Activated CD4-positive, alpha-beta T cell treated with anti-CD3 and anti-CD28 coated beads for 1 hour (primary cell): ENCODE data around the gene CYSLTR1.
A peak's percentile ranks its signal among the peaks of the same experiment; 100 is the strongest.
"Not testable (repeated sequence)": the region's sequence is repeated elsewhere in the genome, so short reads cannot be mapped to it uniquely, and the experiment has no call there.

Experiments used
- DNase-seq: peaks from one replicate; pipeline ENCODE4 v3.0.0-alpha.2; 2020

Gene CYSLTR1, protein sequence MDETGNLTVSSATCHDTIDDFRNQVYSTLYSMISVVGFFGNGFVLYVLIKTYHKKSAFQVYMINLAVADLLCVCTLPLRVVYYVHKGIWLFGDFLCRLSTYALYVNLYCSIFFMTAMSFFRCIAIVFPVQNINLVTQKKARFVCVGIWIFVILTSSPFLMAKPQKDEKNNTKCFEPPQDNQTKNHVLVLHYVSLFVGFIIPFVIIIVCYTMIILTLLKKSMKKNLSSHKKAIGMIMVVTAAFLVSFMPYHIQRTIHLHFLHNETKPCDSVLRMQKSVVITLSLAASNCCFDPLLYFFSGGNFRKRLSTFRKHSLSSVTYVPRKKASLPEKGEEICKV

GRCh38 chrX:78327370-78328086 is at the start of gene CYSLTR1:
Gene CYSLTR1 (minus strand): TSS chrX:78327611. CDS start chrX:78273746, 53,865 bp downstream.
- no peak for DNase-seq

- no peak for DNase-seq
These were observed 49.8 kb upstream of the CYSLTR1 start for GRCh38 chrX:78377186-78377585.

GRCh38 chrX:78375894-78376293 is 48.5 kb upstream of the CYSLTR1 start:
- DNase-seq = no peak

DNA sequence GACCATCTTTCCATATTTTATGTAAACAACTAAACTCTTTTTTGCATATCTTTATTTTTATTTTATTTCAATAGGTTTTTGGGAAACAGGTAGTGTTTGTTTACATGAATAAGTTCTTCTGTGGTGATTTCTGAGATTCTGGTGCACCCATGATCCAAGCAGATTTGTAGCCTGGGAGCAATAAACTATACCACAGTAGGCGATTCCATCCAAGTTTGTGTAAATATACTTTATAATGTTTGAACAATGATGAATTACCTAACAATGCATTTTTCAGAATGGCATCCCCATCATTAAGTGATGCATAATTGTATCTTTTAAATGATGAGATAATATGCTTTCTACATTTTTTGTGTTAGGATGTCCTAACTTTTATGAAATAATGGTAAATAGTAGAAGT is 39.2 kb upstream of the CYSLTR1 start:
- DNase-seq = no peak

DNA sequence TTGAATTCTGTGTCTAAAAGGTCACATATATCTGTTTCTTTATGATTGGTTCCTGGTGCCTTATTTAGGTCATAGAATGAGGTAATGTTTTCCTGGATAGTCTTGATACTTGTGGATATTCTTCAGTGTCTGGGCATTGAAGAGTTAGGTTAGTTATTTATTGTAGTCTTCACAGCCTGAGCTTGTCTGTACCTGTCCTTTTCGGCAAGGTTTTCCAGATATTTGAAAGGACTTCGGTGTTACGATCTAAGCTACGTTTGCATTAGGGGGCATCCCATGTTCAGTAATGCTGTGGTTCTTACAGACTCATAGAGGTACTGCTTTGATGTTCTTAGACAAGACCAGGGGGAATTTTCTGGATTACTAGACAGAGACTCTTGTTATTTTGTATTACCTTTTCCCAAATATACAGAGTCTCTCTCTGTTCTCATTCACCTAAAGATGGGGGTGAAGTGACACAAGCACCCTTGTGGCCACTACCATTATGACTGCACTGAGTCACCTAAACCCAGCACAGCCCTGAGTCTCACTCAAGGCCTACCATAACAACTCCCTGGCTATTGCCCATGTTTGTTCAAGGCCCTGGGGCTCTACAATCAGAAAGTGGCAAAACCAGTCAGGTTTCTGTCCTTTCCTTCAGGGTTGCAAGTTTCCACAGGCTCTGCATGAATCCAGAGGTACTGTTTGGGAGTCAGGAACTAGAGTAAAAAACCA is 30.1 kb upstream of the CYSLTR1 start:
- DNase-seq = no peak

DNA sequence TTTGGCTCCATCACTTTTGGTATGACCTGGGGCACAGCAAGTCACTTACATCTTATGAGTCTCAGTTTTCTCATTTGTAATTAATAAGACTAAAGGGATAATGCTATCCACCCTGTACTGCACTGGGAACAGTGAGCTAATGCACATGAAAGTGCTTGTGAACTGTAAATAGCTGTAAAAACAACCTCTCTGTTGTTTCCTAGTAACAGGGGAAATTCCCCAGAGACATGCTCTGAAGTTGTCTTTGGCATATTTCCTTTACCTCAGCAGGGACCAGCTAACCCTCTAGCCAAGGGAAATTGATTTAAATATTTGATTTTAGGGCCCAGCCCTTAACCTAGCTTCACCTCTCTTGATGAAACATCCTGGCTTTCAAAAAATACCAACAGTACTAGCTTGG is 6.1 kb upstream of the CYSLTR1 start:
- no peak for DNase-seq

DNA sequence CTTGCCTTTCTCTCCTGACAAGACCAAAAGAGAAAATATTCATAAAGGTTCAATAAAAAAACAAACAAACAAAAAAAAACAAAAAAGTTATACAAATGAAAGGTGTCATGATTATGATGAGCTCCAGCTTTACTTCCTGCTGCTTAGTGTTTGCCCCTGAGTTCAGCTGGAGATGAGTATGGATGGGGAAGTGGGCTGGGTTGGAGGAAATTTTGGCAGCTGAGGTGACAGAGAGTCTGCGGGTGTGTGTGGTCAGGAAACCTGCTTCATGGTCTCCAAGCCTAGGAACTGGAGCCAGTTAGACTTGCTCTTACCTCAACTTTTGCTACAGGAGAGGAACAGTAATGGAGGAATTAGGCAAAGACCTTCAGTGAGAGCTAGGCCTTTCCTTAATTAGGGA is 4.3 kb upstream of the CYSLTR1 start:
- no peak for DNase-seq

GRCh38 chrX:78330540-78330939 is 3.1 kb upstream of the CYSLTR1 start:
- no peak for DNase-seq

DNA sequence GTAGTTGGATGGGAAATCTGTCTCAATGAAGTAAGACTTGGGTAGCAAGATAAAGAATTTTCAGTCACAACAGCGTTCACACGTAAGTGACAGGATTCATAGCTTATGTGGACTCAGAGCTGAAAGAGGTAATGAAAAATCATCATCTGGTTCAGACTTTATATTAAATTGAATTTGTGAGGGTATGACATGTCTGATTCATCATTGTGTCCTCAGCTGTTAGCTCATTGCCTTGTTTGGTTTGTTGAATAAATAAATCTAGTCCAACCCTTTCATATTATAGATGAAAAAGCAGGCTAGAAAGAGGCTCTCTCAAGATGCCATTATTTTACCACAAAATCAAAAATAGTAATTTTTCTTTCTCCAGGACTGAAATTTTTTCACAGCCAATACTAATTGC is 2.7 kb upstream of the CYSLTR1 start:
- DNase-seq = no peak

- no peak for DNase-seq
These were observed 2.1 kb upstream of the CYSLTR1 start for GRCh38 chrX:78329486-78329885.

- no peak for DNase-seq
These were observed 1.0 kb downstream of the CYSLTR1 start for GRCh38 chrX:78326401-78326800.

- no peak for DNase-seq
These were observed 4.5 kb downstream of the CYSLTR1 start for GRCh38 chrX:78322863-78323262.

DNA sequence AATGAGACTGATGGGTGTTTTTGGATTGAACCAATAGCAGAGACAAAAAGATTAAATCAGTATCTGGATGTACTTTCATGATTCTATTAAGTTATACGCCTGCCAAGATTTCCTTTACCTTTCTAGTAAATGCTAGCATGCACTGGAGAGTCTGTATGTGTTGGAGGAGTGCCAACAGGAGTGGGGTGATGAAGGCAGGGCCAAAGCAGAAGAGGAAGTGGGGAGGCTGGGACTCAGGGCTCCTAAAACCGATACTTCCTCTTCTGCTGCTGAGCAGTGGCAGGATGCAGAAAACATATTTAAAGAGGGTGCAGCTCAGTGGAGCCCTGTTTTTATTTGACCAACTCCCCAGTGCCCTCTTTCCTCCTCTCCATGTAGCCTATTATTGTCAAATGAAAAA is 5.6 kb downstream of the CYSLTR1 start:
- DNase-seq = peak; percentile 15

DNA sequence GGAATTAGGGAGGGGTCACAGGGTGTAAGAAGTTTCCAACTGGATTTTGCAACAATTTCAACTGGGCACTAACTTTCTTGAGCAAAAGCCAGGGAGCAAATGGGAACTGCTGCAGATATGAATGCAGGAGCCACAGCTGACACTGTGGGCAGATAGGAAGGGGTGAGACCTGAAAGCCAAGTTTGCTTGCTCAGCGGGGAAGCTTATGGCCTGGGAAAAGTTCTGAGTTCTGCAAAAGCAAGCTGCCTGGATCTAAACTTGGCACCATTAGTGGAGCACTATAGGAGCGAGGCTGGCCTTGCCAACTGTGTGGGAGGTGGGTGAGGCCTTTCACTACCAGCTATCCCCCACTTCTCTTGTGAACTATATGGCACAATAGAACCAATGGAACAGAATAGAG is 11.1 kb downstream of the CYSLTR1 start:
- DNase-seq = no peak

DNA sequence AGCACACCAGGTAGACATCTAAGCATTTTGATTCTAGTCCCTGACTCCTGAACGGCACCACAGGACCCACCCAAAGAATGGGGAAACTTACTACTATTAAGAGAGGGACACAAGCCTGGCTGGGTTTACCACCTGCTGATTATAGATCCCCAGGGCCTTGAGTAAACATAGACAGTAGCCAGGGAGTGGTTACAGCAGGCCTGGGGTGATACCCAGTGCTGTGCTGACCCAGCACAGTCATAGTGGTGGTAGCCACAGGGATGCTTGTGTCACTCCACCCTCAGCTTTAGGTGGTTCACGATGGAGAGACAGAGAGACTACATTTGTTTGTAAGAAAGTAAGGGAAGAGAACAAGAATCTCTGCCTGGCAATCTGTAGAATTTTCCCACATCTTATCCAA is 11.7 kb downstream of the CYSLTR1 start:
- DNase-seq = no peak

DNA sequence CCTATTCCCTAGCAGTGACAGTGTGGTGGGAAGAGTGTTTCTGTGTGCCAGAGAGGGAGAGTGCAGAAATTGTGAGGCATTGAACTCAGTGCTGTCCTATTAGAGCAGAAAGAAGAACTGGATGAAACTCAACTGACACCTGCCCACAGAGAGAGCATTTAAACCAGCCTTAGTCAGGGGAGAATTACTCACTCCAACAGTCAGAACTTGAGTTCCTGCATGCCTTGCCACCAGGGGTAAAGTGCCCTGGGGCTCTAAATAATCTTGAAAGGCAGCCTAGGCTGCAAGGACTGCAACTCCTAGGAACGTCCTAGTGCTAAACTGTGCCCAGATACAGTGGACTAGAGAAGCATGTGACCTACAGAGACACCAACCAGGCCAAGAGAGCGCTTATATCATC is 12.8 kb downstream of the CYSLTR1 start:
- no peak for DNase-seq

GRCh38 chrX:78313526-78313925 is 13.9 kb downstream of the CYSLTR1 start:
- no peak for DNase-seq

DNA sequence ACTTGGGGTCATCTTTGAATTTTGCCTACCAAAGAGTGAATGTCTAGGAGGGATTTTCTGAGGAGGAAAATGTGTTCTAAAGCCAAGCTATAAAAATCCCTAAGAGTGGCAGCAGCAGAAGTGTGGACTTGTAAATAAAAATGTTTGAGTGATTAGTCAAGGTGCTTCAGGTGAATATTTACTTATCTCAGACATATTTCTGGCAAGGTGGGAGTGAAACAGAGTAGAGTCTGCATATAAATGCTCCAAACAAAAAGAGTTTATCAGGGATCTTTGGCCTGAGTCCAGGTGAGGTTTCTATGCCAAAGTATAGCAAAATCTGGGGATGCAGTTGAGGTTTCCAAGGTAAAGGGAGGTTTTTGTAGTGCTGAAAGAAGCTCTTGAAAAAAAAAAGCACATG is 19.7 kb downstream of the CYSLTR1 start:
- no peak for DNase-seq

GRCh38 chrX:78303086-78303485 is 24.3 kb downstream of the CYSLTR1 start:
- no peak for DNase-seq

- not testable (repeated sequence) for DNase-seq
These were observed 26.5 kb downstream of the CYSLTR1 start for GRCh38 chrX:78300933-78301332.

- DNase-seq = no peak
These were observed 43.9 kb downstream of the CYSLTR1 start for GRCh38 chrX:78283511-78283910.

GRCh38 chrX:78237127-78237526 is 90.3 kb downstream of the CYSLTR1 start:
- no peak for DNase-seq

- DNase-seq = not testable (repeated sequence)
These were observed 101.4 kb downstream of the CYSLTR1 start for GRCh38 chrX:78226047-78226446.
